Measurements from ENCODE around the gene CERT1. TPM values are rescaled to one million over a fixed set of nuclear protein-coding genes. Genes with fewer than 3 reads are reported as not detected.
"Not testable (repeated sequence)": the region's sequence is repeated elsewhere in the genome, so short reads cannot be mapped to it uniquely, and the experiment has no call there.

The CERT1 gene
- total RNA-seq, 1 donor from 2014 or later, result 44.6 TPM

DNA sequence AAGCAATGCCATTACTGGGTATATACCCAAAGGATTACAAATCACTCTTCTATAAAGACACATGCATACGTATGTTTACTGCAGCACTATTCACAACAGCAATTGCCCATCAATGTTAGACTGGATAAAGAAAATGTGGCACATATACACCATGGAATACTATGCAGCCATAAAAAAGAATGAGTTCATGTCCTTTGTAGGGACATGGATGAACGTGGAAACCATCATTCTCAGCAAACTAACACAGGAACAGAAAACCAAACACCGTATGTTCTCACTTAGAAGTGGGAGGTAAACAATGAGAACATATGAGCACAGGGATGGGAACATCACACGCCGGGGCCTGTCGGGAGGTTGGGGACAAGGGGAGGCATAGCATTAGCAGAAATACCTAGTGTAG, 21.6 kb downstream of the CERT1 start:
- ATAC-seq; intact Hi-C loops (cut with DNase I); DNase-seq (ENCODE audit: low spot score): not testable (repeated sequence)

DNA sequence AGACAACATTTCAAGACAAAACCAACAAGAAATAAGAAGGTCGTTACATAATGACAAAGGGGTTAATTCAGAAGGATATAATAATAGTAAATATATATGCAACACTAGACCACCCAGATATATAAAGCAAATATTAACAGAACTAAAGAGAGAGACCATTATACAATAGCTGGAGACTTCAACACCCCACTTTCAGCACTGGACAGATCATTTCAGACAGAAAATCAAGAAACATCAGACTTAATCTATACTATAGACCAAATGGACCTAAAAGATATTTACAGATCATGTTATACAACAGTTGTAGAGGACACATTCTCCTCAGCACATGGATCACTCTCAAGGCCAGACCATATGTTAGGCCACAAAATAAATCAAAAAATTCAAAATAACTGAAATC, 26.8 kb downstream of the CERT1 start:
- intact Hi-C loops (cut with DNase I), result no loop called here
- DNase-seq (ENCODE audit: low spot score), result no peak
- no peak for ATAC-seq

DNA sequence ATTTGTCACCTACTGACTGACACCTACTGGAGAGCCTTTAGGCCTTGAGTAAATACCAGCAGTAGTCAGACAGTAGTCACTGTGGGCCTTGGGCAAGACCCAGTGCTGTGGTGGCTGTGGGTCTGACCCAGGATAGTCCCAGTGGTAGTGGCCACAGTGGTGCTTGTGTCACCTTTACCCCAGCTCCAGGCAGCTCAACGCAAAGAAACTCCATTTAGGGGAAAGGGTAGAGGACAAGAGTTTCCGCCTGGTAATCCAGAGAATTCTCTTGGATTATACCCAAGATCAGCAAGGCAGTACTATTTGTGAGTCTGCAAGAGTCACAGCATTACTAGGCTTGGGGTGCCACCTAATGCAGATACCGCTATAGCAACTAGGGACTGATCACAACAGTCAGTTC, 28.9 kb downstream of the CERT1 start:
- DNase-seq (ENCODE audit: low spot score) (no peak), ATAC-seq (no peak)
- intact Hi-C loops (cut with DNase I), result no loop called here

- no peak for ATAC-seq
- no peak for DNase-seq (ENCODE audit: low spot score)
- intact Hi-C loops (cut with DNase I), result no loop called here
Measured at GRCh38 chr5:75481024-75481423, 30.4 kb downstream of the CERT1 start.

DNA sequence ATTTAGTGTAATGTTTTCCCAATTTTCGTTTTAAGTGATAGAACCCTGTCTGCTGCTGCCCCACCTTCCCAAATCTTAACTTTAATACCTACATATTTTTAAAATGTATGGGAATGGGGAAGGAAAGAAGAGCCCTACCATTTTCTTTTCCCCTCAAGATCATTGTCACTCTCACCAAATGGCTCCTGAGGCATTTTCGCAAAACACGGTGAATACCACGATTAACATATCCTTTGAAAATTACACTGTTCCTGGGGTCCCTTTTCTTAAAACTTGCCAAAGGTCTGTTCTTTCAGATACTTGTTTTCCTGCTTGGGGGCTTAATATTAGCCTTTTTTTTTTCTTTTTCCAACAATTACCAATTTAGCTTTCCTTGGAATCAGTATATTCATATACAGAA, 36.1 kb downstream of the CERT1 start:
- no peak for DNase-seq (ENCODE audit: low spot score)
- ATAC-seq, result no peak
- intact Hi-C loops (cut with DNase I), result no loop called here

- DNase-seq (ENCODE audit: low spot score), result no peak
- ATAC-seq, result no peak
- intact Hi-C loops (cut with DNase I), result no loop called here
Measured at GRCh38 chr5:75473463-75473862, 38.0 kb downstream of the CERT1 start.

DNA sequence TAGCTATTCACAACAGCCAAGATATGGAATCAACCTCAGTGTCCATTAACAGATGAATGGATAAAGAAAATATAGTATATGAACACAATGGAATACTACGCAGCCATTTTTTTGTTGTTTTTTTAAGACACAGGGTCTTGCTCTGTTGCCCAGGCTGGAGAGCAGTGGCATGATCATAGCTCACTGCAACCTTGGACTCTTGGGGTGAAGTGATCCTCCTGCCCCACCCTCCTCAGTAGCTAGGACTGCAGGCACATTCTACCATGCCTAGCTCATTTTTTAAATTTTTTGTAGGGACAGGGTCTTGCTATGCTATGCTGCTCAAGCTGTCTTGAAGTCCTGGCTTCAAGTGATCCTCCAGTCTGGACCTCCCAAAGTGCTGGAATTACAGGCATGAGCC, 38.5 kb downstream of the CERT1 start:
- intact Hi-C loops (cut with DNase I), result no loop called here
- no peak for DNase-seq (ENCODE audit: low spot score)
- no peak for ATAC-seq

DNA sequence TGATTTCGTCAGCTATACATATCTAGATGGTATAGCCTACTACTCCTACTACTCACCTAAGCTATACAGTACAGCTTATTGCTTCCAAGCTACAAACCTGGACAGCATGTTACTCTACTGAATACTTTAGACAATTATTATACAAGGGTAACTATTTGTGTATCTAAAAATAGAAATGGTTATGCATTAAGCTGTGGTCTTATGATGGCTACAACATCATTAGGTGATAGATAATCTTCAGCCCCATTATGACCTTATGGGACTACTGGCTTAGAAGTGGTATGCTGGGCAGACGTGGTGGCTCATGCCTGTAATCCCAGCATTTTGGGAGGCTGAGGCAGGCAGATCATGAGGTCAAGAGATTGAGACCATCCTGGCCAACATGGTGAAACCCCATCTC, 40.2 kb downstream of the CERT1 start:
- DNase-seq (ENCODE audit: low spot score) (no peak), ATAC-seq (no peak)
- intact Hi-C loops (cut with DNase I), result no loop called here

- intact Hi-C loops (cut with DNase I), result no loop called here
- no peak for ATAC-seq
- no peak for DNase-seq (ENCODE audit: low spot score)
Measured at GRCh38 chr5:75469017-75469416, 42.4 kb downstream of the CERT1 start.

DNA sequence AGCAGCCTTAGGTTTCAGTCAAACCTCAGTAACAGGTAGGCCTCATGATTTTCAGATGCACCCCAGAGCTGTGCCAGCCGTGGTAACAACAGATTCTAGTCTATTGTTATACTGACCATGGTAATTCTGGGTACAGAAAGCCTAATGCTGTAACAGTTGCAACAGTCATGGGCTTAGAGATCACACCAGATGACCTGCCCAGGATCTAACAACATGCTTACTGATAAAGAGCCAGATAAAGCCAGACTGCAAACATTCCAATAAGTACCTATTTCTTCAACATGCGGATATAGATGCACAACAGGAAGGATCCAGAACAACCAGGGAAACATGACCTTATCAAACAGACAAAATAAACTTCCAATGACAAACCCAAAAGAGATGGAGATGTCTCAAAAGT, 42.8 kb downstream of the CERT1 start:
- intact Hi-C loops (cut with DNase I), result no loop called here
- no peak for DNase-seq (ENCODE audit: low spot score)
- ATAC-seq, result no peak

DNA sequence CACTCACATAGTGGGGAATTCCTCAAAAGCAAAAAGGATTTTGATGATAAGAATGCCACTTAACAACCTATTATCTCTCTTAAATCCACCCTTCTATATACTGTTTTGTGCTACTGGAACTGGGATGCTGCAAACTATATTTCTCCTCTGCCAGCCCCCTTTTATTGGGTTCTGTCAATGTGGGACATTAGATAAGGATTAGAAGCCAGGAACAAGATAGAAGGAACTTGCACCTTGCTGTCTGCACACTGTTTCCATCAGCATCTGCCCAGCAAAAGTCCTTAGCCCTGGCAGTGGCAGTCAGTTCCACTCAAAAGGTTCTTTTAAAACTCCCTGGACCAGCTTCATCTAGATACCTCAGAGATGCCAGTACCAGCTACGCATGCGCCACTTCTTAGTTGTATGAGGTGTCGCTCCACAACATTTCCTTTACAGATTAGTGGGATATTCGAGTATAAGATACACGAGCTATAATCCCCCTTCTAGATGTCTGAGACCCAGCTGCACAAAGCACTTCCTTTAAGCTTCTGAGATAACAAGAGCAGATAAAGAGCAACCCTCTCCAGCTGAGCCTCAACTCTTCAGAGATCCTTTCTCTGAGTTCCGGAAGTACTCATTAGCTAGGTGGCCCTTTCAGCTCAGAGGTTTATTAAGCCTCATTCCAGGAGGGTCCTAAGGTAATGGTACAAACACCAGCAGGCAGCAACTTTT, 45.3 kb downstream of the CERT1 start:
- DNase-seq (ENCODE audit: low spot score), result no peak
- intact Hi-C loops (cut with DNase I), result no loop called here
- no peak for ATAC-seq

DNA sequence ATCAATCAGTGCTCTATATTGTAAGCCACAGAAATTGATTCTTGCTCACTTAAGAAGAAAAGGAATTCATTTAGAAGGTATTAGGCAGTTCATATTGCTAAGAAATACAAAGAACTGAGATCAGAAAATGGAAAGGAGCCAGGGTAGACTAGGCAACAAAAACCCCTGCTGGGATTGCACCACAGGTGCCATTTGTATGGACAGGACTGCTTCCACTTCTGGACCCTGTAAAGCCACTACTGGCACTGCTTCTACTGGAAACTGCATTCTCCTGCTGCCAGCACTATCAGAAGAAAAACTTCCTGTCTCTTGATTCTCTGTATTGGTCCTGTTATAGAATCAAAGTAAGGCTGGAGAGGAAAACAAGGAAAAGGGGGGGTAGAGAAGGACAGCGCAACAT, 45.9 kb downstream of the CERT1 start:
- ATAC-seq (no peak), DNase-seq (ENCODE audit: low spot score) (no peak)

GRCh38 chr5:75463726-75464125, 47.7 kb downstream of the CERT1 start:
- DNase-seq (ENCODE audit: low spot score), result no peak
- ATAC-seq, result no peak
- intact Hi-C loops (cut with DNase I), result no loop called here

More for the DNA sequence above, 45.9 kb downstream of the CERT1 start:
- intact Hi-C loops (cut with DNase I), result no loop called here

GRCh38 chr5:75461679-75462078, 49.8 kb downstream of the CERT1 start:
- DNase-seq (ENCODE audit: low spot score) (no peak), ATAC-seq (no peak)
- intact Hi-C loops (cut with DNase I), result no loop called here

GRCh38 chr5:75460942-75461610, 50.4 kb downstream of the CERT1 start:
- DNase-seq (ENCODE audit: low spot score), result no peak
- intact Hi-C loops (cut with DNase I), result no loop called here
- ATAC-seq, result no peak

DNA sequence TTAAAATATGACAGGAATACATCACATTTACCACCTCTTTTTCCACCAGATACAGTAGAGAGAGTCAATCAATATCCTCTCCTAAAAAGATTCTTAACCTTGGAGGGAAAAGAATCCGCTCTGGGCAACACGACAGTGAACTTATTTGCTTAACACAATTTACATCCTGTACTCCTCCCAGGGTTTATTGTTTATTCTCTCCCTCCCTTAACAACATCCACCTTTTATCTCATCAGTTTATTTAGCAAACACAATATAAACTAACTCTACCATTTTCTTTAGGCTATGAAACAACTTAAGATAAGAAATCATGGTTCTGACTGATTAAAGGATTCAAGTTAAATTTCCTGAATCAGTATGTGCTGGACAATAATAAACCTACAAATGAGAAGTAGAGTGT, 50.9 kb downstream of the CERT1 start:
- ATAC-seq (no peak), DNase-seq (ENCODE audit: low spot score) (no peak)
- intact Hi-C loops (cut with DNase I), result no loop called here

DNA sequence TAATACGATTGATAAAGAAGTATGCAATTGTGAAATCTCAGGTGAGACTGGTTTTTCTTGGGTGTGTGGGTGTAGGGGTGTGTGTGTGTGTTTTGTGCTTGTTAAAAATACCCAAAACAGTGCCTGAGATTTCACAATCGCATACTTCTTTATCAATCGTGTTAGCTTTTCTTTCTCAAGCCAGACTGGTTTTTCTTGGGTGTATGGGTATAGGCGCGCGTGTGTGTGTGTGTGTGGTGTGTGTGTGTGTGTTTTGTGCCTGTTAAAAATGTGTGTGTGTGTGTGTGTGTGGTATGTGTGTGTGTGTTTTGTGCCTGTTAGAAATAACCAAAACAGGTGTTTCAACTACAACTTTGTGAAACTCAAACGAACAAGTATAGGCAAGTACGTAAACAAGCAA, 53.7 kb downstream of the CERT1 start:
- ATAC-seq (no peak), DNase-seq (ENCODE audit: low spot score) (no peak)
- intact Hi-C loops (cut with DNase I), result no loop called here

GRCh38 chr5:75457161-75457560, 54.3 kb downstream of the CERT1 start:
- no peak for ATAC-seq
- intact Hi-C loops (cut with DNase I), result no loop called here

GRCh38 chr5:75450069-75450468, 61.4 kb downstream of the CERT1 start:
- ATAC-seq (no peak), DNase-seq (ENCODE audit: low spot score) (no peak)
- intact Hi-C loops (cut with DNase I), result no loop called here

More at GRCh38 chr5:75457161-75457560, 54.3 kb downstream of the CERT1 start:
- no peak for DNase-seq (ENCODE audit: low spot score)

DNA sequence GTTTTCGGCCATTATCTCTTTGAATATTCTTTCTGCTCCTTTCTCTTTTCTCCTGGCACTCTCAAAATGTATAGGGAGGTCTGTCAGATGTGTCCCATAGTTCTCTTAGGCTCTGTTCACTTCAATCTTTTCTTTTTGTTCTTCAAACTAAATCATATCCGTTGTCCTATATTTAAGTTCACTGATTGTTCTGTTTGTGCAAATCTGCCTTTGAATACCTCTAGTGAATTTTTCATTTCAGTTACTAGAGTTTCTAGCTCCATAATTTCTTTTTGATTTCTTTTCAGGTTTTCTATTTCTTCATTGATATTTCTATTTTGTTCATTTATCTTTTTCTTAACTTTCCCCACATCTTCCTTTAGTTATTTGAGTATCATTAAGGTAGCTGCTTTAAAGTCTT, 65.4 kb downstream of the CERT1 start:
- intact Hi-C loops (cut with DNase I), result no loop called here
- ATAC-seq (no peak), DNase-seq (ENCODE audit: low spot score) (no peak)

DNA sequence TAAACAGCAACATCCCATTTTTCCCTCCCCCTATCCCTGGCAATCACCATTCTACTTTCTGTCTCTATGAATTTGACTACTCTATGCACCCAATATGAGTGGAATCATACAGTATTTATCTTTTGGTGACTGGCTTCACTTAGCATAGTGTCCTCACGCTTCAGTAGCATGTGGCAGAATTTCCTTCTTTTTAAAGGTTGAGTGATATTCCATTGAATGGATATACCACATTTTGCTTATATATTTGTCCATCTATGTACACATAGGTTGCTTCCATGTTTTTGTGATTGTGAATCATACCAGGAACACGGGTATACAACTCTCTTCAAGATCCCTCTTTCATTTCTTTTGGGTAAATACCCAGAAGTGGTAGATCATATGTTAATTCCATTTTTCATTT, 69.9 kb downstream of the CERT1 start:
- no peak for ATAC-seq
- intact Hi-C loops (cut with DNase I), result no loop called here
- no peak for DNase-seq (ENCODE audit: low spot score)
